Activated CD4-positive, alpha-beta T cell treated with anti-CD3 and anti-CD28 coated beads for 36 hours (primary cell): ENCODE data around the gene MYO1E. TPM values are rescaled to one million over a fixed set of nuclear protein-coding genes. Genes with fewer than 3 reads are reported as not detected.

Experiments used
- ATAC-seq: fragments of 200-7000 bp; cut with Tn5 transposase; one replicate; pipeline ENCODE4 v1.10.0; 2021; ENCODE audit warnings: mild to moderate bottlenecking, moderate library complexity
- CTCF ChIA-PET: fragments of 350-600 bp; sonication (Branson Sonifier 250); formaldehyde crosslinking; loops from one replicate; lab custom pipeline; 2021; ENCODE audit warnings: antibody characterized with exemption; lab: Charles Lee
- POLR2A ChIA-PET: fragments of 350-600 bp; sonication (Branson Sonifier 250); formaldehyde crosslinking; loops from one replicate; lab custom pipeline; 2021; ENCODE audit warnings: antibody characterized with exemption, inconsistent platforms; lab: Charles Lee
- DNase-seq: peaks from one replicate; pipeline ENCODE4 v3.0.0-alpha.2; 2020
- H3K27ac Mint-ChIP-seq: one replicate; pipeline ENCODE4 v1.8.0; 2021; ENCODE audit warnings: mixed read lengths
- H3K27me3 Mint-ChIP-seq: one replicate; pipeline ENCODE4 v1.8.0; 2021; ENCODE audit warnings: mixed read lengths
- H3K36me3 Mint-ChIP-seq: one replicate; pipeline ENCODE4 v1.8.0; 2021; ENCODE audit warnings: low read depth, mixed read lengths
- H3K4me1 Mint-ChIP-seq: one replicate; pipeline ENCODE4 v1.8.0; 2021; ENCODE audit warnings: mixed read lengths
- H3K4me3 Mint-ChIP-seq: one replicate; pipeline ENCODE4 v1.8.0; 2021; ENCODE audit warnings: mild to moderate bottlenecking, moderate library complexity, mixed read lengths
- H3K9me3 Mint-ChIP-seq: one replicate; pipeline ENCODE4 v1.8.0; 2021; ENCODE audit warnings: low read depth, mixed read lengths
- intact Hi-C, 2 experiments: fragments of 100-400 bp; cut with DNase I in 1 of 2; cut with micrococcal nuclease in 1 of 2; formaldehyde crosslinking; loops; one replicate each; pipeline versions ENCODE4 v1.14.2 to v1.15.1; 2022 to 2024; cut with DNase I, micrococcal nuclease
- total RNA-seq, 2 experiments: library from RNA; stranded (reverse); gene quantifications; one replicate each; pipeline ENCODE4 v1.2.3, GENCODE V29; 2021

Gene MYO1E
- total RNA-seq, 2 experiments from 2014 or later: 8.0 to 12.6 TPM

GRCh38 chr15:59203657-59204056 lies 169.0 kb downstream of the MYO1E start:
- intact Hi-C loops: no loop called here
- H3K36me3 Mint-ChIP-seq: no peaks in the 10 kb centered on the region
- no peak overlapping the region for H3K4me3 Mint-ChIP-seq
- H3K4me1 Mint-ChIP-seq: no peaks in the 10 kb centered on the region
- ChIA-PET POLR2A (no interaction called here), CTCF (interaction anchor here (0.6 to 1.3 kb wide), 2 partner anchors 43 to 126 kb away, joined by 3 to 4 read pairs; no protein-coding TSS in a partner anchor)
- DNase-seq (no peak), ATAC-seq (no peak)
- H3K9me3 Mint-ChIP-seq: no peaks in the 10 kb centered on the region
- no peak overlapping the region for H3K27ac Mint-ChIP-seq
- no peaks in the 10 kb centered on the region for H3K27me3 Mint-ChIP-seq

GRCh38 chr15:59203008-59203407 lies 169.7 kb downstream of the MYO1E start:
- DNase-seq: no peak
- no peaks in the 10 kb centered on the region for H3K27me3 Mint-ChIP-seq
- no peaks in the 10 kb centered on the region for H3K36me3 Mint-ChIP-seq
- H3K4me1 Mint-ChIP-seq: no peaks in the 10 kb centered on the region
- no peak overlapping the region for H3K4me3 Mint-ChIP-seq
- POLR2A ChIA-PET: no interaction called here
- no peak for ATAC-seq
- no peak overlapping the region for H3K27ac Mint-ChIP-seq
- intact Hi-C loops: no loop called here
- CTCF ChIA-PET: interaction anchor here (1.3 kb wide), 1 partner anchor 44 kb away, joined by 4 read pairs; no protein-coding TSS in a partner anchor
- H3K9me3 Mint-ChIP-seq: no peaks in the 10 kb centered on the region

GRCh38 chr15:59200560-59200959 lies 172.1 kb downstream of the MYO1E start:
- H3K36me3 Mint-ChIP-seq: no peaks in the 10 kb centered on the region
- H3K9me3 Mint-ChIP-seq: no peaks in the 10 kb centered on the region
- H3K27ac Mint-ChIP-seq: no peak overlapping the region
- CTCF ChIA-PET: interaction anchor here (0.6 kb wide), 1 partner anchor 27 kb away, joined by 3 read pairs; no protein-coding TSS in a partner anchor
- H3K27me3 Mint-ChIP-seq: no peaks in the 10 kb centered on the region
- H3K4me1 Mint-ChIP-seq: peaks cover 3% of the 10 kb centered on the region
- intact Hi-C loops: no loop called here
- POLR2A ChIA-PET: no interaction called here
- no peak for ATAC-seq
- no peak overlapping the region for H3K4me3 Mint-ChIP-seq
- DNase-seq: no peak

- CTCF ChIA-PET: no interaction called here
- Mint-ChIP-seq H3K4me3 (no peak overlapping the region), H3K27ac (no peak overlapping the region), H3K4me1 (peaks cover 3% of the 10 kb centered on the region), H3K36me3 (no peaks in the 10 kb centered on the region), H3K9me3 (no peaks in the 10 kb centered on the region), H3K27me3 (no peaks in the 10 kb centered on the region)
- intact Hi-C loops: no loop called here
- DNase-seq: no peak
- POLR2A ChIA-PET: no interaction called here
- ATAC-seq: no peak
Observed at GRCh38 chr15:59199626-59200465, 172.8 kb downstream of the MYO1E start.

- Mint-ChIP-seq H3K9me3 (no peaks in the 10 kb centered on the region), H3K4me1 (peaks cover 3% of the 10 kb centered on the region), H3K36me3 (no peaks in the 10 kb centered on the region), H3K27me3 (peaks cover 2% of the 10 kb centered on the region), H3K4me3 (no peak overlapping the region), H3K27ac (no peak overlapping the region)
- DNase-seq: no peak
- intact Hi-C loops: no loop called here
- ATAC-seq: no peak
- ChIA-PET CTCF (interaction anchor here (0.7 kb wide), 2 partner anchors 23 to 68 kb away, joined by 3 read pairs; no protein-coding TSS in a partner anchor), POLR2A (no interaction called here)
Observed at GRCh38 chr15:59197454-59197853, 175.2 kb downstream of the MYO1E start.

GRCh38 chr15:59196416-59196815 lies 176.3 kb downstream of the MYO1E start:
- no peaks in the 10 kb centered on the region for H3K9me3 Mint-ChIP-seq
- peaks cover 2% of the 10 kb centered on the region for H3K27me3 Mint-ChIP-seq
- no peak for ATAC-seq
- H3K4me3 Mint-ChIP-seq: no peak overlapping the region
- no peak for DNase-seq
- CTCF ChIA-PET: no interaction called here
- H3K4me1 Mint-ChIP-seq: peaks cover 3% of the 10 kb centered on the region
- intact Hi-C loops: no loop called here
- POLR2A ChIA-PET: no interaction called here
- H3K36me3 Mint-ChIP-seq: no peaks in the 10 kb centered on the region
- no peak overlapping the region for H3K27ac Mint-ChIP-seq

- Mint-ChIP-seq H3K9me3 (no peaks in the 10 kb centered on the region), H3K36me3 (no peaks in the 10 kb centered on the region), H3K4me1 (peaks cover 3% of the 10 kb centered on the region), H3K27ac (no peak overlapping the region), H3K27me3 (peaks cover 2% of the 10 kb centered on the region), H3K4me3 (no peak overlapping the region)
- intact Hi-C loops: no loop called here
- ChIA-PET CTCF (no interaction called here), POLR2A (interaction anchor here (0.5 kb wide), 1 partner anchor 10 kb away, joined by 3 read pairs; no protein-coding TSS in a partner anchor)
- DNase-seq (no peak), ATAC-seq (no peak)
Observed at GRCh38 chr15:59194639-59195325, 177.9 kb downstream of the MYO1E start.

- no peak overlapping the region for H3K4me3 Mint-ChIP-seq
- H3K36me3 Mint-ChIP-seq: no peaks in the 10 kb centered on the region
- peaks cover 3% of the 10 kb centered on the region for H3K4me1 Mint-ChIP-seq
- POLR2A ChIA-PET: no interaction called here
- CTCF ChIA-PET: interaction anchor here (0.8 to 1.1 kb wide), 2 partner anchors 17 to 25 kb away, joined by 3 read pairs; no protein-coding TSS in a partner anchor
- H3K9me3 Mint-ChIP-seq: peaks cover 5% of the 10 kb centered on the region
- H3K27ac Mint-ChIP-seq: no peak overlapping the region
- no peak for ATAC-seq
- intact Hi-C loops: no loop called here
- DNase-seq: no peak
- peaks cover 6% of the 10 kb centered on the region for H3K27me3 Mint-ChIP-seq
Observed at GRCh38 chr15:59191855-59192237, 180.8 kb downstream of the MYO1E start.

GRCh38 chr15:59190291-59190690 lies 182.4 kb downstream of the MYO1E start:
- no peak overlapping the region for H3K4me3 Mint-ChIP-seq
- CTCF ChIA-PET: no interaction called here
- no peak for ATAC-seq

GRCh38 chr15:59189241-59189640 lies 183.4 kb downstream of the MYO1E start:
- CTCF ChIA-PET: no interaction called here
- ATAC-seq (no peak), DNase-seq (no peak)
- Mint-ChIP-seq H3K27ac (no peak overlapping the region), H3K4me3 (no peak overlapping the region), H3K36me3 (no peaks in the 10 kb centered on the region), H3K4me1 (no peaks in the 10 kb centered on the region), H3K9me3 (peaks cover 5% of the 10 kb centered on the region), H3K27me3 (peaks cover 6% of the 10 kb centered on the region)
- intact Hi-C loops: no loop called here
- POLR2A ChIA-PET: no interaction called here

More at GRCh38 chr15:59190291-59190690, 182.4 kb downstream of the MYO1E start:
- POLR2A ChIA-PET: no interaction called here
- peaks cover 5% of the 10 kb centered on the region for H3K9me3 Mint-ChIP-seq
- no peak overlapping the region for H3K27ac Mint-ChIP-seq
- H3K36me3 Mint-ChIP-seq: no peaks in the 10 kb centered on the region
- intact Hi-C loops: no loop called here
- DNase-seq: no peak
- peaks cover 6% of the 10 kb centered on the region for H3K27me3 Mint-ChIP-seq
- H3K4me1 Mint-ChIP-seq: no peaks in the 10 kb centered on the region

- POLR2A ChIA-PET: no interaction called here
- Mint-ChIP-seq H3K4me3 (no peak overlapping the region), H3K4me1 (no peaks in the 10 kb centered on the region), H3K27me3 (peaks cover 4% of the 10 kb centered on the region), H3K9me3 (peaks cover 9% of the 10 kb centered on the region), H3K27ac (no peak overlapping the region), H3K36me3 (no peaks in the 10 kb centered on the region)
- intact Hi-C loops: no loop called here
- CTCF ChIA-PET: interaction anchor here (0.6 to 1.7 kb wide), 3 partner anchors 9 to 12 kb away, joined by 4 to 8 read pairs (median 4); no protein-coding TSS in a partner anchor
- ATAC-seq (no peak), DNase-seq (no peak)
Observed at GRCh38 chr15:59186501-59186900, 186.2 kb downstream of the MYO1E start.
